GM06990 (cell line): Measurements from ENCODE around the gene NES.

Source experiments
- DNase-seq: peaks from one replicate; pipeline ENCODE4 v3.0.0-alpha.2; 2011; ENCODE audit not compliant: insufficient read length; ENCODE audit errors: extremely low read depth
- H3K27me3 ChIP-seq: replicated peaks from 2 replicates; pipeline ENCODE4 v1.6.0; 2011; ENCODE audit warnings: low read length; ENCODE audit not compliant: control insufficient read depth, insufficient read depth
- H3K36me3 ChIP-seq: 2 replicates; pipeline ENCODE4 v1.5.1; 2011; ENCODE audit warnings: low read length; ENCODE audit not compliant: control insufficient read depth, insufficient read depth
- H3K4me3 ChIP-seq: replicated peaks from 2 replicates; pipeline ENCODE4 v1.5.1; 2011; ENCODE audit warnings: low read depth, mild to moderate bottlenecking, control low read depth, low read length
- CTCF ChIP-seq: IDR thresholded peaks from 2 replicates; pipeline ENCODE4 v1.5.1; 2011; ENCODE audit warnings: low read length, control low read depth, mild to moderate bottlenecking, inconsistent platforms; ENCODE audit not compliant: insufficient read depth, poor library complexity, severe bottlenecking

Gene NES

GRCh38 chr1:156660752-156661112 is 16.5 kb downstream of the NES start:
- H3K27me3 ChIP-seq, result no peaks in the 10 kb centered on the region
- no peak for DNase-seq
- no peak for TF ChIP-seq CTCF
- H3K36me3 ChIP-seq, result no peaks in the 10 kb centered on the region
- H3K4me3 ChIP-seq, result peak overlapping the region; percentile 66

GRCh38 chr1:156659988-156660751 is 17.0 kb downstream of the NES start:
- no peaks in the 10 kb centered on the region for H3K27me3 ChIP-seq
- DNase-seq, result peak; percentile 94
- TF ChIP-seq CTCF, result peak; percentile 100
- no peaks in the 10 kb centered on the region for H3K36me3 ChIP-seq
- H3K4me3 ChIP-seq, result peak overlapping the region; percentile 66

GRCh38 chr1:156659661-156659987 is 17.6 kb downstream of the NES start:
- TF ChIP-seq CTCF, result no peak
- DNase-seq, result no peak
- Histone ChIP-seq H3K36me3 (0 out of 2 replicates have a peak, but pooled peaks cover 1% of the 10 kb centered on the region), H3K4me3 (peak overlapping the region; percentile 66), H3K27me3 (no peaks in the 10 kb centered on the region)

GRCh38 chr1:156658945-156659574 is 18.1 kb downstream of the NES start:
- TF ChIP-seq CTCF, result peak; percentile 13
- DNase-seq, result no peak
- Histone ChIP-seq H3K36me3 (0 out of 2 replicates have a peak, but pooled peaks cover 1% of the 10 kb centered on the region), H3K4me3 (peak overlapping the region; percentile 66), H3K27me3 (no peaks in the 10 kb centered on the region)

- TF ChIP-seq CTCF, result peak; percentile 2
- no peak overlapping the region for H3K4me3 ChIP-seq
- H3K36me3 ChIP-seq, result 0 out of 2 replicates have a peak, but pooled peaks cover 1% of the 10 kb centered on the region
- no peaks in the 10 kb centered on the region for H3K27me3 ChIP-seq
- DNase-seq, result no peak
Measured at GRCh38 chr1:156658496-156658895, 18.7 kb downstream of the NES start.
